ENCODE results near the gene HHEX.

The HHEX gene

GRCh38 chr10:92702301-92702916, 12.7 kb downstream of the HHEX start:
- no peak for TF ChIP-seq CTCF (IDR thresholded peaks at IDR 0.05; ENCODE audit: insufficient read depth, low read length, missing control alignments)
- no peak overlapping the region for H3K4me3 ChIP-seq (ENCODE audit: low read depth, low read length)
- CTCF ChIA-PET = interaction anchor here (0.6 kb wide), 1 partner anchor 132 kb away, joined by 3 read pairs; no protein-coding TSS in a partner anchor
- POLR2A ChIA-PET = no interaction called here
- no peak for DNase-seq (ENCODE audit: low read depth, low spot score)

GRCh38 chr10:92712016-92712889, 22.5 kb downstream of the HHEX start:
- ChIA-PET CTCF (interaction anchor here (1.0 to 1.6 kb wide), 2 partner anchors 15 to 30 kb away, joined by 3 to 7 read pairs; no protein-coding TSS in a partner anchor), POLR2A (no interaction called here)
- TF ChIP-seq CTCF (IDR thresholded peaks at IDR 0.05; ENCODE audit: insufficient read depth, low read length, missing control alignments) = no peak
- no peak overlapping the region for H3K4me3 ChIP-seq (ENCODE audit: low read depth, low read length)
- DNase-seq (ENCODE audit: low read depth, low spot score) = peak; percentile 12

GRCh38 chr10:92714152-92714845, 24.5 kb downstream of the HHEX start:
- DNase-seq (ENCODE audit: low read depth, low spot score) = no peak
- H3K4me3 ChIP-seq (ENCODE audit: low read depth, low read length) = no peak overlapping the region
- POLR2A ChIA-PET = no interaction called here
- TF ChIP-seq CTCF (IDR thresholded peaks at IDR 0.05; ENCODE audit: insufficient read depth, low read length, missing control alignments) = no peak
- CTCF ChIA-PET = no interaction called here

GRCh38 chr10:92714872-92715271, 25.1 kb downstream of the HHEX start:
- DNase-seq (ENCODE audit: low read depth, low spot score) = no peak
- CTCF ChIA-PET = no interaction called here
- no peak overlapping the region for H3K4me3 ChIP-seq (ENCODE audit: low read depth, low read length)
- TF ChIP-seq CTCF (IDR thresholded peaks at IDR 0.05; ENCODE audit: insufficient read depth, low read length, missing control alignments) = no peak
- POLR2A ChIA-PET = no interaction called here

GRCh38 chr10:92719991-92720830, 30.5 kb downstream of the HHEX start:
- CTCF ChIA-PET = no interaction called here
- DNase-seq (ENCODE audit: low read depth, low spot score) = no peak
- POLR2A ChIA-PET = no interaction called here
- no peak for TF ChIP-seq CTCF (IDR thresholded peaks at IDR 0.05; ENCODE audit: insufficient read depth, low read length, missing control alignments)
- no peak overlapping the region for H3K4me3 ChIP-seq (ENCODE audit: low read depth, low read length)

All from AG04449 (cell line).